22Rv1 (cell line): ENCODE data around the gene ABCA8.

Source experiments
- CTCF ChIP-seq: fragments of 450-650 bp; IDR thresholded peaks from 2 replicates; pipeline ENCODE4 v1.5.1; 2017; ENCODE audit warnings: mild to moderate bottlenecking
- ZFX ChIP-seq: fragments of 450-650 bp; IDR thresholded peaks from 2 replicates; pipeline ENCODE4 v1.6.1; 2017; ENCODE audit warnings: antibody characterized with exemption, borderline replicate concordance

- TF ChIP-seq CTCF (no peak), ZFX (no peak)
Observed at GRCh38 chr17:68819465-68819864, 135.7 kb downstream of the ABCA8 start.
